NCI-H1417 treated with DMSO at 0.1 percent for 48 hours (cell line): ENCODE results near the gene ERVFRD-1.
"Not testable (repeated sequence)": the region's sequence is repeated elsewhere in the genome, so short reads cannot be mapped to it uniquely, and the experiment has no call there.

Experiments
- DNase-seq: peaks from one replicate; lab custom pipeline; 2025; lab: John Stamatoyannopoulos, UW

The ERVFRD-1 gene

DNA sequence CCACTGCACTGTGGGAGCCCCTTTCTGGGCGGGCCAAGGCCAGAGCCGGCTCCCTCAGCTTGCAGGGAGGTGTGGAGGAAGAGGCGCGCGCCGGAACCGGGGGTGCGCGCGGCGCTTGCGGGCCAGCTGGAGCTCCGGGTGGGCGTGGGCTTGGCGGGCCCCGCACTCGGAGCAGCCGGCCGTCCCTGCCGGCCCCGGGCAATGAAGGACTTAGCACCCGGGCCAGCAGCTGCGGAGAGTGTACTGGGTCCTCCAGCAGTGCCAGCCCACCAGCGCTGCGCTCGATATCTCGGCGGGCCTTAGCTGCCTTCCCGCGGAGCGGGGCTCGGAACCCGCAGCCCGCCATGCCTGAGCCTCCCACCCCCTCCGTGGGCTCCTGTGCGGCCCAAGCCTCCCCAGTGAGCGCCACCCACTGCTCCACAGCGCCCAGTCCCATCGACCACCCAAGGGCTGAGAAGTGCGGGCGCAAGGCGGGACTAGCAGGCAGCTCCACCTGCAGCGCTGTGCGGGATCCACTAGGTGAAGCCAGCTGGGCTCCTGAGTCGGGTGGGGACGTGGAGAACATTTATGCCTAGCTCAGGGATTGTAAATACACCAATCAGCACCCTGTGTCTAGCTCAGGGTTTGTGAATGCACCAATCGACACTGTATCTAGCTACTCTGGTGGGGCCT, 24.2 kb downstream of the ERVFRD-1 start:
- DNase-seq, result not testable (repeated sequence)

DNA sequence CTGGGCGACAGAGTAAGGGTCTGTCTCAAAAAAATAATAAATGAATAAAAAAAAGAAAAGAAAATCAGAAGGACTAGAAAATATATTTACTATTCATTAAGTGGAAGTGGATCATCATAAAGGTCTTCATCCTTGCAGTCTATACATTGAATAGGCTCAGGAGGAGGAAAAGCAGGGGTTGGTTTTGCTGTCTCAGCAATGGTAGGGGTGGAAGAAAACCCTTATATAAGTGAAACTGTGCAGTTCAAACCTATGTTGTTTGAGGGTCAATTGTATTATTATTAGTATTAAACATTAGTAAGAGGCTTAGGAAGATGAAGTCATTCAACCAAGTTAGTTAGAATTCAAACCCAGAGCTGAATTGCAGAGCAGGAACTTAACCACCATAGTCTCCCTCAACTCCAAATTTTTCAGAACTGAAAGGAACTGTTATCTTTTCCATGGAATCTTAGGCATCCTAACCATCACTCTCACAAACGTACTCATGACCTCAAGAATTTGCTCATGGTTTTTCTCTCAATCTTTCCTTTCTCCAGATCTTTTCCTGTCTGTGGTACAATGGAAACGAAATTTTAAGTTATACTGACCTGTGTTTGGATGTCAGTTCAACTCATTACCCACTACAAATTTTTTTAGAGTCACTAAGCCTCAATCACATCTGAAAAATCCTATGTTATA, 25.6 kb downstream of the ERVFRD-1 start:
- no peak for DNase-seq

DNA sequence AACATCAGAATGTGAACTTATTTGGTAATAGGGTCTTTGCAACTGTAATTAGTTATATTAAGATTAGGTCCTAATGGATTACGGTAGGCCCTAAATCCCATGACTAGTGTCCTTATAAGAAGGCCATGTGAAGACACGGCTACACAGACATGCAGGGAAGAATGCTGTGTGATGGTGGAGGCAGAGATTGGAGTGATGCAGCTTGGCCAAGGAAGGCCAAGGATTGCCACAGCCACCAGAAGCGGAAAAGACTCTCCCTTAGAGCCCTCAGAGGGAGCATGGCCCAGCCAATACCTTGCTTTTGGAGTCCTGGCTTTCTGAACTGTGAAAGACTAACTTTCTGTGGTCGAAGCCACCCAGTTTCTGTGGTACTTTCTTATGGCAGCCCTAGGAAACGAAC, 27.6 kb downstream of the ERVFRD-1 start:
- DNase-seq, result no peak

DNA sequence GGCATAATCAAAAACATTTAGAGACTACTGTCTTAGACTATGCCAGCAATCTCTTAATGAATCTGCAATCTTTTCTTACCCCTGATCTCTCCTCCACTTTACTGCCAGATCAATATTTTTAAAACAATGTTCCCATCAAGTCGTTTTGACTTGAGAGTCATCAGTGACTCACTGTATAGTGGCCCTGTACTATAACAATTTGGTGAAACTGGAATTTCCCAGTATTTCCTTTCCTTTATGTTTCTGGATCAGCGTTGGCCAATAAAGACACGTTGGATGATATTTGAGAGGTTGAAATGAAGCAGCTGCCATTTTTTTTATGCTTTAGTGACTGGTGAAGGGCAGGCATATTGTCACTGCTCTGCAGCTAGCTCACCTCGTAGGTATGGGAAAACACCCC, 28.0 kb downstream of the ERVFRD-1 start:
- DNase-seq, result no peak

DNA sequence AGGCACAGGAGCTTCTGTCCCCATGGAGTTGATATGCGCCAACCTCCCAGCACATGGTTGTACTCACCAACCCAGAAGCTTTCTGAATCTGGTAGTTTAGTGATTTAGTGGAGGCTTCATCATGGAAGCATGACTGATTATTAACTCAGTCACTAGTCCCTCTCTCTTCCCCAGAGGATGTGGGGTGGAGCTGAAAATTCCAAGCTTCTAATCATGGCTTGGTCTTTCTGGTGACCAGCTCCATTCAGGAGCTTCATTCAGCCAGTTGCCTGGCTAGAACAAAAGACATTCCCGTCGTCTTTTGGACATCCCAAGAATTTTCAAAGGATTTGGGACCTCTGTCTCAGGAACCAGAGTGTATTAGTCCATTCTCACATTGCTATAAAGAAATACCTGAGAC, 31.2 kb downstream of the ERVFRD-1 start:
- no peak for DNase-seq

DNA sequence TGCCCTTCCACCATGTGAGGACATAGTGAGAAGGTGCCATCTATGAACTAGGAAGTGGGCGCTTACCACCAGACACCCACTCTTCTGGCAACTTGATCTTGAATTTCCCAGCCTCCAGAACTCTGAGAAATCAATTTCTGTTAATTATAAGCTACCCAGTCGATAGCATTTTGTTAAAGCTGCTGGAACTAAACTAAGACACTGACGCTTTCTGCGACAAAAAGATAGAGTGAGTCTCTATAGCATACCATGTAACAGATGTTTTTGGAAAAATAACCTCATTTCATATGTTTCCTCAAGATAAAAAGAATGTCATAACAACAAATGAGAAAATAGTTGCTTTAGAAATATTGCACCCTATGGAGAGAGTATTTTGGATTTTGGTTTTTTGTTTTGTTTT, 33.3 kb downstream of the ERVFRD-1 start:
- DNase-seq, result no peak

DNA sequence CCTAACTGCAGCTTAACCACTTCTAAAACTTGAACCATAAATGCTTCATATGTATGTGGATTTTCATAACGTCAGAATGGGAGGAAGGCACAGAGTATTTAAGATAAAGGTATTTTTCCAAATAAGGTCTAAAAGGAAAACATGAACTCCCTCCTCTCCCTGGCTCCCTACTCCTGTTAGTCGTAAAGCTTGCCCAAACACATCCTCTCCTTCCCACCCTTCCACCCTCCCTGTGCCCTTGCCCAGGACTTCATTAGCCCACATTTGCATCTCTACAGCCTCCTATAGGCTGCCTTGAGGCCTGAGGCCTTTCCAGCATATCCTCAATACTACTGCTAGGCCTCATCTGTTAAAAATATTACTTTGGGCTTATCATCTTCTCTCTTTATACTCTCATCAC, 35.0 kb downstream of the ERVFRD-1 start:
- no peak for DNase-seq

DNA sequence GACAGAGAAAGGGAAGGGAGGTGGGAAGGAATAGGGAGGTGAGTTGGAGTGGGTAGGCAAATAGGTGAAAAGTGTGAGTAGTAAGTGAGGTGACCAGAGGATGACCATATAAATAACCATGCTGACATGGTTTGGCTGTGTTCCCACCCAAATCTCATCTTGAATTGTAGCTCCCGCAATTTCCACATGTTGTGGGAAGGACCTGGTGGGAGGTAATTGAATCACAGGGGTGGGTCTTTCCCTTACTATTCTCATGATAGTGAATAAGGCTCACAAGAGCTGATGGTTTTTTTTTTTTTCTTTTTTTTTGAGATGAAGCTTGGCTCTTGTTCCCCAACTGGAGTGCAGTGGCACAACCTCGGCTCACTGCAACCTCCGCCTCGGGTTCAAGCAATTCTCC, 39.4 kb downstream of the ERVFRD-1 start:
- DNase-seq, result no peak

DNA sequence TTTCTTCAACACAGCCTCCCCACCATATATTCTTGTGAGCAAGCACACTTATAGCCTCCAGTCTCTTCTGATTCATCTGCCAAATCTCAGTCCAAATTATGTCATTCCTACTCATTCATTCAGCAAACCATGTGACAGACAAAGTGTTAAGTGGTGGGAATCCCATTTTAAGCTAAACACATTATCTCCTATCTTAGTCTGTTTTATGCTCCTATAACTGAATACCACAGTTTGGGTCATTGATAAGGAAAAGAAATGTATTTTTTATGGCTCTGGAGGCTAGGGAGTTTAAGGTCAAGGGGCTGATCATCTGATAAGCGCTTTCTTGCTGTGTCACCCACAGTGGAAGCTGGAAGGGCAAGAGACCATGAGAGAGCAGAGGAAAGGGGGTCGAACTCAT, 41.8 kb downstream of the ERVFRD-1 start:
- DNase-seq, result no peak

DNA sequence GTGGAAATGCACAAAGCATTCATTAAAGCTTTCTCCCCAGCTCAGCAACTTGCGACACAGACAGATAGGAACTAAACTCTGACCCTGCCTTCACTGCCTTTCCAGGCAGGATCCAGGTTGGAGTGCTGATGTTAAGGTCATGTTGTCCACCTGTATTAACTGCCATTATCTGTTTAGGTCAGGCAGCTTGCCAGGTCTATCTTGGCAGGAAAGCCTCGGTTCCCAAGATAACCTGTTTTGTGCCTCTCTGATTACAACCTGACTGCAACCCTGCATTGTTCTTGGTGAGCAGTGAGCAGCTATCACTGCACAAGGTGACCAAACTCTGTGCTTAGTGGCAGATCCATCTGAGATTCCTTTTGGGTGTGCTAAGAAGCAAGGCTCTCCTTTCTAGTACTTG, 44.2 kb downstream of the ERVFRD-1 start:
- no peak for DNase-seq

DNA sequence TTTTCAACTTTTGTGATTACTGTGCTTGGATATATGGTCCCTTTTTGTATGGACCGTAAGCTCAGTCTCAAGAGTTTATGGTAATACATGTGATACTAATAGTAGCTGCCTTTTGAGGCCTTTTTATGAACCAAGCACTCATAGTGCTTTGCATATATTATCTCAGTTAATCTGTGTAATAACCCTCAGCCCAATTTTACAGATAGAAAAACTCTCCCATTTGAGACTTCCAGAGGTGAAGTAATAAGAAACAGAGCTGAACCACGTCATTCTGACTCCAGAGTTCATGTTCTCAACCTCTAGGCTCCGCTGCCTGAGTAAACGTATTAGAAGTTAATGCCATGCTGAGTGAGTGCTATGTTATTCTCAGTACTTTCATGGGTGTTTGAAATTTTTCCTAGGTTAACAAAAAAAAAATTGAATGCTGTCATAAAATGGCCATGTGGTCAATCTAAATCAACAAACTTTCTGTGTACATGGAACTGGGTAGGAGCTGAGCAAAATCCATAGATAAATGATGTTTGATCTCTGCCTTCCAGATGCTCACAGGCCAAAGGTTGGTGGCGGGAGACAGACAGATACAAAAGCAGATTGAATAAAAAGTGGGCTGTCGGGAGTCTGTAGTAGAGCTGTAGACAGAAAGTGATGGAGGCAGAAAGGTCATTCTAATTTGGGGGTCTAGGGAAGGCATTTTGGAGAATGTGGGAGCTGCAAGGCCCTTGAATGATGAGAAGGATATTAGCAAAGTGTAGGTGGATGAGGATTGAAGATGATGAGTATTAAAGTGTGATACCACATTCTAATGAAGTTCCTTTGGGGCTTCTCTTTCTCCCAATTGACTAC, 44.8 kb downstream of the ERVFRD-1 start:
- no peak for DNase-seq

DNA sequence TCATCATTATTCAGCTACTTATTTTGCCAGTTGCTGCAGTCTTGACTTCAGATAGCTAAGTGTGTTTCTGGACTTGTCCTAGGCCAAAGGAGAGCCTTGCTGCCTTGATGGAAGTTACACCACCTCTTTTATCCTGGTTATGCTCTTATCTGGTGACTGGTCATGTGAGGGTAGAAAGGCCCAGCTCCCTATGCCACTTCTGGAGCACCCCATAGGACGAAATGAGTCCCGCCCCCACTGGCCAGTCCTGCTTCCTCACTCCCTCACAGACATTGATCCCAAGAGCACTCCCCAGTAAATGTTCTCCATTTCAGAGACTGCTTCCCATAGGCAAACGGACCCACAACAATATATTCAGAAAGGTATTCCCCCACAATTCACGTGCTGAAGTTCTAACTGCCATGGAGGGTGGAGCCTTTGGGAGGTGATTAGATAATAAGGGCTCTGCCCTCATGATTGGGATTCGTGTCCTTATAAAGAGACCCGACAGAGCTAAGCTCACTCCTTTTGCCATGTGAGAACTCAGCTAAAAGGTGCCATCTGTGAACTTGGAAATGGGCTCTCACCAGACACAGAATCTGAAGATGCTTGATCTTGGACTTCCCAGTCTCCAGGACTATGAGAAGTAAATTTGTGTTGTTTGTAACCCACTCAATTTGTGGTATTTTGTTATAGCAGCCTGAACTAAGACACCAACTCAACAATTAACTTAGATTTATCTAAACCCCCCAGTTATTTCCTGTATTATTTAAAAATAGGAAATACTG, 45.9 kb downstream of the ERVFRD-1 start:
- DNase-seq, result no peak

DNA sequence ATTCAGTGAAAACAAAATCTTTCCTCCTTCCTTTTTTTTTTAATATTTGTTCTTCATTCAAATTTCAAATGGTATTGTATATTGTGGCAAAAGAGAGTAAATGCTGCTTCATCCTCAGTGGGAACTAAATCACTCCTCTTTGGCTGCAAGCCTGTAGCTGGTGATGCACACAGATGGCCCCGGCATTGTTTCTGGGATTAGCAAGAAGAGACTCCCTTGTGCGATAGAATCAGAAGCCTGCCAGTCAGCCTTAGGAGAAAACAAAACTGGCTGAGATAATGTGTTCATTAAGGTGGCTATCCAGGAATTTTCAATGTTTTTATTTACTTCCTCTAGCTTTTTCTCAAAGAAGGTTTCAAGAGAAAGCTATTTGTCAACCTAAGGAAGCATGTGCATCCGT, 46.7 kb downstream of the ERVFRD-1 start:
- no peak for DNase-seq

DNA sequence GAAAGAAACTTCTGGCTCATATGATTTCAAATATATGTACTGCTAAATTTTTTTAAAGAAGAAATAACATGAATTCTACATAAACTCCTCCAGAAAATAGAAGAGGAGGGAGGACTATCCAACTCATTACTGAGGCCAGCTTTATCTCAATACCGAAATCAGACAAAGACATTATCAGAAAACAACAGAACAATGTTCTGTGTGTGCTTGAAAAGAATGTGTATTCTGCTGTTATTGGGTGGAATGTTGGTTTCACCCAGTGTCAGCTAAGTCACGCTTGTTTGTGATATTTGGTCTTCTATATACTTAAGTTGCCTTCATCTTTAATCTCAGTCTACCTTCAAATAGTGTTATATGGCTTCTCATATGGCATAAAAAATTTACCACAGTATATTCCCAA, 48.8 kb downstream of the ERVFRD-1 start:
- DNase-seq, result no peak

DNA sequence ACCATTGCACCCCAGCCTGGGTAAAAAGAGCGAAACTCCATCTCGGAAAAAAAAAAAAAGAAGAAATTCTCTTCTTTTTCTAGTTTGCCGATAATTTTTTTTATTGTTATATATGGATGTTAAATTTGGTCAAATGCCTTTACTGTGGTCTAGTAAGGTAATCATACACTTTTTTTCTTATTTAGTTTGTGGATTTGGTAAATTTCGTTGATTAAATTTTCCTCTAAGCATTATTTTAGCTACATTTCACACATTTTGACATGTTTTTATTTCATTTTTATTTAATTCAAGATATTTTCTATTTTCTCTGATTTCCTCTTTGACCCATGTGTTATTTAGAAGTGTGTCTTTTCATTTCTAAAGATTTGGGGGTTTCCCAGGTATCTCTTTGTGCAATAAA, 49.4 kb downstream of the ERVFRD-1 start:
- DNase-seq, result no peak

DNA sequence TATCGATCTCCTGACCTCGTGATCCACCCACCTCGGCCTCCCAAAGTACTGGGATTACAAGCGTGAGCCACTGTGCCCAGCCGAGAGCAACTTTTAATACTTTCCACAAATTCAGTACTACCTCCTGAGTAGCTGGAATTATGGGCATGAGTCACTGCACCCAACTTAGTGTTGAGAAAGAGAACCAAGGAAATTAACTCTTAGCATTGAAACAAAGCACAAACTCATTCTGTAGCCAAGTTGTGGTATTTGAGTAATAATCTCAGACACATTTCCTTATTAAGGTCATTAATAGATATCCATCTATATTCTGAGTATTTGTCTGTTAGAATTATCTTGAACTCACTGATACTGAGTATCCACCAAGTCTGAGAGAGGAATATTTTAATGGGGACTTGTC, 53.1 kb downstream of the ERVFRD-1 start:
- DNase-seq, result no peak

DNA sequence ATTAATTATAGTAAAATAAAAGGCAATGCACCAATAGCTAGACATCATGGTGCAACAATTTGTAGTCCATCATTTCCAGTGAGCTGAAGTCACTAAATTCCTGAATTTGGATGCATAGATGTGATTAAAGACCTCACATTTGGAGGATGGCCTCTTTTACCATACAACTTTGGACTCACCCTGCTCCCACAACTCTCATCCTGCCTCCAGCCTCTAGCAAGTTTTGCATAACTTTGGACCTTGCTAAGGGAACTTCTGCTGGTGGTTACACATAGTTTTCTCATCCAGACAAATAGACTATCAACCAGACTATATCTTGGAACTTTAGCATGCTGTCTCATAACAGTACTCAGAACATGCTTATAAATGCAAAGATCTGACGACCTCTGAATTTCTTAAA, 54.7 kb downstream of the ERVFRD-1 start:
- DNase-seq, result no peak

DNA sequence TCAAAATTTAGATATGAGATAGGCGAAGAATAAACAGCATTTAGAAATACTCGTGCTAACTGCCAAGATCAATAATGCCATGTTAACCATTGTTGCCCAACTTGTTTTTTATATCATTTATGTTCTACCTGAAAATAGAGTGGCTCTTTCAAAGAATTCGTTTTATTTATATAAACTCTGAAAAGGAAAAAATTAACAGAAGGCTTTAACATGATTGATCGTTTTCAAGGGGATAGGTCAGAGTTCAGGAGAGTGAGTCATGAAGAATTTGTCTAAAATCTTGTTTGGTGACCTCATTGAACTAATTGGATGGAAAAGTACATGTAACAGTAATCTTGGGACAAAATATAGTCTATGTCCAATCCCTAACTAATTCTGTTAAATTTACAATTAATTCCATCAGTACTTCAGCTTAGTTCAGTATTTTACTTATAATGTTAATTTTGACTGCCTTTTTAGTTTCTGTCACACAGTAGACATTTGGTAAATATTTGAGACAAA, 56.3 kb downstream of the ERVFRD-1 start:
- DNase-seq, result no peak

DNA sequence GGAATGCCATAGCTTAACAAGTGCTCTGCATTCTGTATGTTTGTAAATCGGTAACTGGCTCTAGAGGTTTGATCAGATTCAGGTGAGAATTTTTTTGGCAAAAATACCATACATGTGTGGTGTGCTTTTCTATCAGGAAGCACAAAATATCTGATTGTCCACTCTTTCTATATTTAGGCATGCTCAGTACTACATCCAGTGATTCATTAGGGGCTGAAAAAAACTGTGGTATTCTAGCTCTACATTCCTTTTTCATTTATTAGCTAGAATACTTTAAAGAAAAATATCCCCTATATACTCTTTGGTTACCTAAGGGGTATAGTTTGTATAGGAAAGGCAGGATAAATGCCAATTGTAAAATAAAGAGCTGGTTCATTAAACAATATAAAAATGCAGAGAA, 56.8 kb downstream of the ERVFRD-1 start:
- DNase-seq, result no peak

DNA sequence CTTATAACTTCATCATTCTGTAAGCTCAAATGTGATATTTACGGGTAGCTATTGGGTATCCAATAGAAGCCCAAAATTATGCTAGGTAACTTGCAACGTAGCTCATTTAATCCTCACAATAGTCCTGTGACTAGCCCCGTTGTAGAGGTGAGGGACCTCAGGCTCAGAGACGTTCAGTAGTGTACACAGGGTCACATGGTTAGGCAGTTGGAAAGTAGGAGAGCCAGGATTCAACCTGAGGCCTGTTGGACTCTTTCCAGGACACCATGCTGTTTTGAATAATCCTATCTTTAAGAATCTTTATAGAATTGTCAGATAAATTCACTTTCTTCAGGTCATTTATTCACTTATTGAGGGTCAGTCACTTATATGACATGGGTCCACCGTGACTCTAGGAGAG, 58.2 kb downstream of the ERVFRD-1 start:
- no peak for DNase-seq
